Iris pigment epithelial cell (primary cell): ENCODE results near the gene UNC5B.
A peak's percentile ranks its signal among the peaks of the same experiment; 100 is the strongest.

Experiments
- DNase-seq: peaks from one replicate; pipeline ENCODE4 v3.0.0-alpha.2; 2011; ENCODE audit warnings: low read depth

Gene UNC5B

GRCh38 chr10:71223347-71224058 lies 11.1 kb downstream of the UNC5B start:
- no peak for DNase-seq

- no peak for DNase-seq
Measured at GRCh38 chr10:71225291-71226058, 13.1 kb downstream of the UNC5B start.

- no peak for DNase-seq
Measured at GRCh38 chr10:71228875-71229675, 16.7 kb downstream of the UNC5B start.

GRCh38 chr10:71229726-71230655 lies 17.6 kb downstream of the UNC5B start:
- DNase-seq: no peak

GRCh38 chr10:71230656-71231025 lies 18.3 kb downstream of the UNC5B start:
- DNase-seq: no peak

- DNase-seq: no peak
Measured at GRCh38 chr10:71231206-71231605, 18.8 kb downstream of the UNC5B start.

GRCh38 chr10:71232089-71232998 lies 20.0 kb downstream of the UNC5B start:
- no peak for DNase-seq

- DNase-seq: no peak
Measured at GRCh38 chr10:71233482-71233892, 21.1 kb downstream of the UNC5B start.

- no peak for DNase-seq
Measured at GRCh38 chr10:71234004-71234894, 21.9 kb downstream of the UNC5B start.

- peak; percentile 58 for DNase-seq
Measured at GRCh38 chr10:71234970-71235685, 22.8 kb downstream of the UNC5B start.

GRCh38 chr10:71235808-71236207 lies 23.4 kb downstream of the UNC5B start:
- no peak for DNase-seq

GRCh38 chr10:71236286-71236685 lies 23.9 kb downstream of the UNC5B start:
- no peak for DNase-seq

- no peak for DNase-seq
Measured at GRCh38 chr10:71236822-71237682, 24.7 kb downstream of the UNC5B start.

- no peak for DNase-seq
Measured at GRCh38 chr10:71237843-71238623, 25.7 kb downstream of the UNC5B start.

- no peak for DNase-seq
Measured at GRCh38 chr10:71238626-71239025, 26.3 kb downstream of the UNC5B start.

GRCh38 chr10:71239131-71239915 lies 27.0 kb downstream of the UNC5B start:
- no peak for DNase-seq
